ENCODE data around the gene ACACA.

GRCh38 chr17:37096071-37096470 lies 310.6 kb downstream of the ACACA start:
- no peak for TF ChIP-seq CTCF (tag by site-specific recombination; IDR thresholded peaks at IDR 0.05)
- no peak for TF ChIP-seq TRIM28 (IDR thresholded peaks at IDR 0.05; ENCODE audit: borderline replicate concordance, low read length)
- no peak for TF ChIP-seq ZNF830 (tag by site-specific recombination; IDR thresholded peaks at IDR 0.05; ENCODE audit: low read depth)

Measured in HEK293 (cell line).